Activated CD8-positive, alpha-beta T cell treated with anti-CD3 and anti-CD28 coated beads, Interleukin-2, amount 10 ng/mL, durations not matched to agents 7 days and 5 days (primary cell): ENCODE results near the gene NTN4. TPM values are rescaled to one million over a fixed set of nuclear protein-coding genes. Genes with fewer than 3 reads are reported as not detected.

Experiments
- ATAC-seq: fragments of 150-1000 bp; cut with Tn5 transposase; one replicate; pipeline ENCODE4 v1.10.0; 2021; ENCODE audit warnings: moderate library complexity
- CTCF ChIA-PET: fragments of 350-600 bp; sonication (Branson Sonifier 250); formaldehyde crosslinking; loops from one replicate; lab custom pipeline; 2021; ENCODE audit warnings: antibody characterized with exemption; lab: Charles Lee
- POLR2A ChIA-PET: fragments of 350-600 bp; sonication (Branson Sonifier 250); formaldehyde crosslinking; loops from one replicate; lab custom pipeline; 2021; ENCODE audit warnings: antibody characterized with exemption; lab: Charles Lee
- DNase-seq: peaks from one replicate; pipeline ENCODE4 v3.0.0-alpha.2; 2020
- H3K27ac Mint-ChIP-seq: one replicate; pipeline ENCODE4 v1.8.0; 2021; ENCODE audit warnings: mild to moderate bottlenecking, mixed read lengths
- H3K27me3 Mint-ChIP-seq: one replicate; pipeline ENCODE4 v1.8.0; 2021; ENCODE audit warnings: low read depth, mixed read lengths
- H3K36me3 Mint-ChIP-seq: one replicate; pipeline ENCODE4 v1.8.0; 2021; ENCODE audit warnings: low read depth, mixed read lengths
- H3K4me1 Mint-ChIP-seq: one replicate; pipeline ENCODE4 v1.8.0; 2021; ENCODE audit warnings: low read depth, mixed read lengths
- H3K4me3 Mint-ChIP-seq: one replicate; pipeline ENCODE4 v1.8.0; 2021; ENCODE audit warnings: mild to moderate bottlenecking, mixed read lengths
- H3K9me3 Mint-ChIP-seq: one replicate; pipeline ENCODE4 v1.8.0; 2022; ENCODE audit warnings: mixed read lengths; ENCODE audit not compliant: insufficient read depth
- total RNA-seq, 2 experiments: library from RNA; stranded (reverse); gene quantifications; one replicate each; pipeline ENCODE4 v1.2.3, GENCODE V29; 2021

Gene NTN4
- total RNA-seq, 2 experiments from 2014 or later: not detected

- ChIA-PET POLR2A (no interaction called here), CTCF (interaction anchor here (1.3 to 1.7 kb wide), 2 partner anchors 15 to 22 kb away, joined by 3 to 5 read pairs; no protein-coding TSS in a partner anchor)
- DNase-seq (no peak), ATAC-seq (no peak)
- Mint-ChIP-seq H3K4me3 (no peak overlapping the region), H3K4me1 (no peaks in the 10 kb centered on the region), H3K9me3 (no peaks in the 10 kb centered on the region), H3K27me3 (peaks cover 16% of the 10 kb centered on the region), H3K36me3 (no peaks in the 10 kb centered on the region), H3K27ac (no peak overlapping the region)
Observed at GRCh38 chr12:95810411-95810810, 19.8 kb upstream of the NTN4 start.

GRCh38 chr12:95809000-95809680 is 18.6 kb upstream of the NTN4 start:
- Mint-ChIP-seq H3K27ac (no peak overlapping the region), H3K27me3 (peaks cover 15% of the 10 kb centered on the region), H3K4me3 (no peak overlapping the region), H3K9me3 (no peaks in the 10 kb centered on the region), H3K36me3 (no peaks in the 10 kb centered on the region), H3K4me1 (no peaks in the 10 kb centered on the region)
- DNase-seq (no peak), ATAC-seq (no peak)
- CTCF ChIA-PET: interaction anchor here (1.3 kb wide), 1 partner anchor 21 kb away, joined by 3 read pairs; no protein-coding TSS in a partner anchor
- POLR2A ChIA-PET: no interaction called here

- CTCF ChIA-PET: no interaction called here
- ATAC-seq (no peak), DNase-seq (no peak)
- Mint-ChIP-seq H3K4me1 (no peaks in the 10 kb centered on the region), H3K4me3 (no peak overlapping the region), H3K27me3 (peaks cover 20% of the 10 kb centered on the region), H3K9me3 (no peaks in the 10 kb centered on the region), H3K27ac (no peak overlapping the region), H3K36me3 (no peaks in the 10 kb centered on the region)
- POLR2A ChIA-PET: no interaction called here
Observed at GRCh38 chr12:95808146-95808545, 17.6 kb upstream of the NTN4 start.

GRCh38 chr12:95805864-95806671 is 15.5 kb upstream of the NTN4 start:
- Mint-ChIP-seq H3K4me1 (no peaks in the 10 kb centered on the region), H3K4me3 (no peak overlapping the region)
- CTCF ChIA-PET: interaction anchor here (1.5 kb wide), 1 partner anchor 10 kb away, joined by 4 read pairs; no protein-coding TSS in a partner anchor

GRCh38 chr12:95804291-95804690 is 13.7 kb upstream of the NTN4 start:
- H3K27me3 Mint-ChIP-seq: peaks cover 20% of the 10 kb centered on the region
- no peaks in the 10 kb centered on the region for H3K36me3 Mint-ChIP-seq
- CTCF ChIA-PET: no interaction called here
- no peak overlapping the region for H3K4me3 Mint-ChIP-seq
- POLR2A ChIA-PET: no interaction called here
- ATAC-seq (no peak), DNase-seq (no peak)
- H3K27ac Mint-ChIP-seq: no peak overlapping the region
- H3K4me1 Mint-ChIP-seq: no peaks in the 10 kb centered on the region
- no peaks in the 10 kb centered on the region for H3K9me3 Mint-ChIP-seq

More at GRCh38 chr12:95805864-95806671, 15.5 kb upstream of the NTN4 start:
- DNase-seq (no peak), ATAC-seq (no peak)
- Mint-ChIP-seq H3K27ac (no peak overlapping the region), H3K27me3 (peaks cover 18% of the 10 kb centered on the region), H3K9me3 (no peaks in the 10 kb centered on the region), H3K36me3 (no peaks in the 10 kb centered on the region)
- POLR2A ChIA-PET: no interaction called here

- POLR2A ChIA-PET: no interaction called here
- Mint-ChIP-seq H3K27me3 (peaks cover 20% of the 10 kb centered on the region), H3K27ac (no peak overlapping the region), H3K4me1 (no peaks in the 10 kb centered on the region), H3K36me3 (no peaks in the 10 kb centered on the region), H3K4me3 (no peak overlapping the region), H3K9me3 (no peaks in the 10 kb centered on the region)
- ATAC-seq (no peak), DNase-seq (no peak)
- CTCF ChIA-PET: no interaction called here
Observed at GRCh38 chr12:95803817-95804216, 13.3 kb upstream of the NTN4 start.

- H3K4me1 Mint-ChIP-seq: no peaks in the 10 kb centered on the region
- H3K9me3 Mint-ChIP-seq: no peaks in the 10 kb centered on the region
- DNase-seq (no peak), ATAC-seq (no peak)
- no peak overlapping the region for H3K27ac Mint-ChIP-seq
- ChIA-PET POLR2A (no interaction called here), CTCF (no interaction called here)
- no peaks in the 10 kb centered on the region for H3K36me3 Mint-ChIP-seq
- peaks cover 16% of the 10 kb centered on the region for H3K27me3 Mint-ChIP-seq
- H3K4me3 Mint-ChIP-seq: no peak overlapping the region
Observed at GRCh38 chr12:95802482-95803270, 12.1 kb upstream of the NTN4 start.

GRCh38 chr12:95796982-95797289 is 6.4 kb upstream of the NTN4 start:
- POLR2A ChIA-PET: no interaction called here
- DNase-seq: no peak
- Mint-ChIP-seq H3K4me3 (no peak overlapping the region), H3K9me3 (no peaks in the 10 kb centered on the region), H3K4me1 (peaks cover 10% of the 10 kb centered on the region), H3K27me3 (peaks cover 41% of the 10 kb centered on the region), H3K27ac (no peak overlapping the region), H3K36me3 (no peaks in the 10 kb centered on the region)
- CTCF ChIA-PET: no interaction called here
- ATAC-seq: no peak

GRCh38 chr12:95796225-95796981 is 5.8 kb upstream of the NTN4 start:
- no peaks in the 10 kb centered on the region for H3K36me3 Mint-ChIP-seq
- H3K4me1 Mint-ChIP-seq: peaks cover 11% of the 10 kb centered on the region
- peaks cover 47% of the 10 kb centered on the region for H3K27me3 Mint-ChIP-seq
- DNase-seq (no peak), ATAC-seq (no peak)
- no peak overlapping the region for H3K27ac Mint-ChIP-seq
- ChIA-PET POLR2A (no interaction called here), CTCF (interaction anchor here (1.7 kb wide), 1 partner anchor 9 kb away, joined by 4 read pairs; no protein-coding TSS in a partner anchor)
- no peak overlapping the region for H3K4me3 Mint-ChIP-seq
- H3K9me3 Mint-ChIP-seq: no peaks in the 10 kb centered on the region

- ATAC-seq: peak; percentile 17
- no peak overlapping the region for H3K27ac Mint-ChIP-seq
- DNase-seq: no peak
- POLR2A ChIA-PET: no interaction called here
- peaks cover 16% of the 10 kb centered on the region for H3K4me1 Mint-ChIP-seq
- CTCF ChIA-PET: no interaction called here
- H3K9me3 Mint-ChIP-seq: no peaks in the 10 kb centered on the region
- H3K4me3 Mint-ChIP-seq: peak overlapping the region; percentile 52
- peaks cover 68% of the 10 kb centered on the region for H3K27me3 Mint-ChIP-seq
- no peaks in the 10 kb centered on the region for H3K36me3 Mint-ChIP-seq
Observed at GRCh38 chr12:95790917-95791849, 619 bp upstream of the NTN4 start.
